Nephron progenitor cell (in vitro differentiated cells): ENCODE measurements around the gene SFR1.

Experiments used
- DNase-seq: peaks from one replicate; pipeline ENCODE4 v3.0.0; 2021
- H3K27ac Mint-ChIP-seq: 2 replicates; pipeline ENCODE4 v1.8.0; 2021; ENCODE audit warnings: mild to moderate bottlenecking, moderate library complexity, mixed read lengths
- H3K27me3 Mint-ChIP-seq: 2 replicates; pipeline ENCODE4 v1.8.0; 2021; ENCODE audit warnings: mild to moderate bottlenecking, low read depth, mixed read lengths; ENCODE audit not compliant: poor library complexity
- H3K36me3 Mint-ChIP-seq: 2 replicates; pipeline ENCODE4 v1.8.0; 2021; ENCODE audit warnings: low read depth, mixed read lengths
- H3K4me1 Mint-ChIP-seq: 2 replicates; pipeline ENCODE4 v1.8.0; 2021; ENCODE audit warnings: mixed read lengths
- H3K4me3 Mint-ChIP-seq: 2 replicates; pipeline ENCODE4 v1.8.0; 2021; ENCODE audit warnings: mild to moderate bottlenecking, moderate library complexity, mixed read lengths
- H3K9me3 Mint-ChIP-seq: 2 replicates; pipeline ENCODE4 v1.8.0; 2021; ENCODE audit warnings: mild to moderate bottlenecking, moderate library complexity, mixed read lengths
- CTCF ChIP-seq: fragments of 200-600 bp; sonication (generic); IDR thresholded peaks from 2 replicates; pipeline ENCODE4 v1.5.0; 2021; ENCODE audit warnings: antibody characterized with exemption

The SFR1 gene

GRCh38 chr10:104100795-104101194 lies 21.2 kb upstream of the SFR1 start:
- TF ChIP-seq CTCF = no peak
- Mint-ChIP-seq H3K27me3 (peaks cover 4% of the 10 kb centered on the region), H3K4me1 (no peaks in the 10 kb centered on the region), H3K36me3 (peaks cover 11% of the 10 kb centered on the region), H3K27ac (no peak overlapping the region), H3K4me3 (no peak overlapping the region), H3K9me3 (peaks cover 22% of the 10 kb centered on the region)
- DNase-seq = no peak

GRCh38 chr10:104101902-104102301 lies 20.1 kb upstream of the SFR1 start:
- TF ChIP-seq CTCF = no peak
- Mint-ChIP-seq H3K27me3 (peaks cover 4% of the 10 kb centered on the region), H3K9me3 (peaks cover 11% of the 10 kb centered on the region), H3K4me1 (no peaks in the 10 kb centered on the region), H3K4me3 (no peak overlapping the region), H3K36me3 (peaks cover 4% of the 10 kb centered on the region), H3K27ac (no peak overlapping the region)
- DNase-seq = no peak

GRCh38 chr10:104103956-104104355 lies 18.0 kb upstream of the SFR1 start:
- no peak for TF ChIP-seq CTCF

GRCh38 chr10:104104418-104104817 lies 17.6 kb upstream of the SFR1 start:
- Mint-ChIP-seq H3K4me3 (no peak overlapping the region), H3K27me3 (peaks cover 4% of the 10 kb centered on the region), H3K27ac (no peak overlapping the region), H3K4me1 (no peaks in the 10 kb centered on the region), H3K9me3 (no peaks in the 10 kb centered on the region), H3K36me3 (no peaks in the 10 kb centered on the region)
- no peak for TF ChIP-seq CTCF
- DNase-seq = no peak

More at GRCh38 chr10:104103956-104104355, 18.0 kb upstream of the SFR1 start:
- no peaks in the 10 kb centered on the region for H3K36me3 Mint-ChIP-seq
- peaks cover 4% of the 10 kb centered on the region for H3K27me3 Mint-ChIP-seq
- H3K27ac Mint-ChIP-seq = no peak overlapping the region
- no peaks in the 10 kb centered on the region for H3K4me1 Mint-ChIP-seq
- H3K9me3 Mint-ChIP-seq = no peaks in the 10 kb centered on the region
- no peak overlapping the region for H3K4me3 Mint-ChIP-seq
- no peak for DNase-seq

GRCh38 chr10:104104926-104105325 lies 17.0 kb upstream of the SFR1 start:
- Mint-ChIP-seq H3K4me3 (no peak overlapping the region), H3K9me3 (no peaks in the 10 kb centered on the region), H3K36me3 (no peaks in the 10 kb centered on the region), H3K27ac (no peak overlapping the region), H3K4me1 (no peaks in the 10 kb centered on the region), H3K27me3 (peaks cover 4% of the 10 kb centered on the region)
- DNase-seq = no peak
- no peak for TF ChIP-seq CTCF

GRCh38 chr10:104109908-104110662 lies 11.9 kb upstream of the SFR1 start:
- Mint-ChIP-seq H3K36me3 (no peaks in the 10 kb centered on the region), H3K9me3 (no peaks in the 10 kb centered on the region), H3K27me3 (peaks cover 3% of the 10 kb centered on the region), H3K27ac (no peak overlapping the region), H3K4me3 (no peak overlapping the region), H3K4me1 (peaks cover 5% of the 10 kb centered on the region)
- no peak for TF ChIP-seq CTCF
- DNase-seq = no peak
